K562 (cell line): Measurements from ENCODE around the gene IFNGR2.

Experiments used
- HDAC2 ChIP-seq: fragments of 450-650 bp; IDR thresholded peaks from 2 replicates; pipeline ENCODE4 v1.6.1; 2016; ENCODE audit warnings: mild to moderate bottlenecking
- JUN ChIP-seq, 2 experiments: sonication (generic) in 1 of 2; formaldehyde crosslinking in 1 of 2; IDR thresholded peaks; 2 replicates each; pipeline versions ENCODE4 v1.6.1 to v1.8.0; 2012 to 2022; ENCODE audit warnings: borderline replicate concordance in 2 of 2, mild to moderate bottlenecking in 2 of 2, improper control_type of control experiment in 1 of 2, low read depth in 1 of 2, low read length in 1 of 2, missing genetic modification reagents in 1 of 2
- JUNB ChIP-seq: fragments of 450-650 bp; formaldehyde crosslinking; conservative IDR thresholded peaks from 2 replicates; pipeline ENCODE4 v1.4.0; 2020; ENCODE audit warnings: mild to moderate bottlenecking
- RAD21 ChIP-seq, 2 experiments: fragments of 250-450 bp in 1 of 2; fragments of 450-650 bp in 1 of 2; sonication (Bioruptor Pico) in 1 of 2; formaldehyde crosslinking in 1 of 2; IDR thresholded peaks in 1 of 2; conservative IDR thresholded peaks in 1 of 2; 2 replicates each; pipeline versions ENCODE4 v1.4.0 to v1.8.0; 2020 to 2022; ENCODE audit warnings: mild to moderate bottlenecking in 2 of 2, moderate library complexity in 1 of 2
- RFX5 ChIP-seq: IDR thresholded peaks from 2 replicates; pipeline ENCODE4 v1.6.1; 2011; ENCODE audit warnings: low read depth, mild to moderate bottlenecking, improper control_type of control experiment, low read length
- TCF7 ChIP-seq: sonication (generic); IDR thresholded peaks from 2 replicates; pipeline ENCODE4 v1.6.1; 2016; ENCODE audit warnings: antibody characterized with exemption, borderline replicate concordance
- ZBTB17 ChIP-seq: fragments of 450-650 bp; formaldehyde crosslinking; IDR thresholded peaks from 2 replicates; pipeline ENCODE4 v1.4.0; 2020; ENCODE audit warnings: mild to moderate bottlenecking
- ZNF3 ChIP-seq: fragments of 250-450 bp; sonication (Bioruptor Pico); IDR thresholded peaks from 2 replicates; pipeline ENCODE4 v1.5.0; 2021; ENCODE audit warnings: mild to moderate bottlenecking, moderate library complexity
- ZNF76 ChIP-seq: fragments of 250-450 bp; sonication (Bioruptor Pico); IDR thresholded peaks from 2 replicates; pipeline ENCODE4 v1.4.0; 2020; ENCODE audit warnings: mild to moderate bottlenecking, moderate library complexity, borderline replicate concordance
- ZNF766 ChIP-seq: fragments of 200-800 bp; sonication (Bioruptor generic); conservative IDR thresholded peaks from 2 replicates; pipeline ENCODE4 v1.6.1; 2016; ENCODE audit warnings: missing genetic modification characterization, missing compliant biosample characterization
- TF ChIP-seq, protein P1 (sequence below), 3 experiments: IDR thresholded peaks in 2 of 3; conservative IDR thresholded peaks in 1 of 3; 2 replicates each; pipeline ENCODE4 v1.5.1; 2011 to 2012; ENCODE audit warnings: low read length in 3 of 3, mild to moderate bottlenecking in 3 of 3, control low read depth in 2 of 3, improper control_type of control experiment in 1 of 3, inconsistent platforms in 1 of 3, low read depth in 1 of 3, mixed read lengths in 1 of 3, moderate library complexity in 1 of 3; ENCODE audit not compliant: insufficient read depth in 2 of 3
- TF ChIP-seq, protein P2 (sequence below), 2 experiments: fragments of 450-650 bp in 1 of 2; sonication (generic) in 1 of 2; formaldehyde crosslinking in 1 of 2; IDR thresholded peaks in 1 of 2; conservative IDR thresholded peaks in 1 of 2; 2 replicates each; pipeline versions ENCODE4 v1.6.1 to v1.8.1; 2016 to 2023; ENCODE audit warnings: mild to moderate bottlenecking in 2 of 2, moderate library complexity in 2 of 2, inconsistent platforms in 1 of 2, missing genetic modification reagents in 1 of 2
- TF ChIP-seq, protein P3 (sequence below): fragments of 250-450 bp; sonication (Bioruptor Pico); IDR thresholded peaks from 2 replicates; pipeline ENCODE4 v1.5.0; 2020; ENCODE audit warnings: mild to moderate bottlenecking, borderline replicate concordance

DNA sequence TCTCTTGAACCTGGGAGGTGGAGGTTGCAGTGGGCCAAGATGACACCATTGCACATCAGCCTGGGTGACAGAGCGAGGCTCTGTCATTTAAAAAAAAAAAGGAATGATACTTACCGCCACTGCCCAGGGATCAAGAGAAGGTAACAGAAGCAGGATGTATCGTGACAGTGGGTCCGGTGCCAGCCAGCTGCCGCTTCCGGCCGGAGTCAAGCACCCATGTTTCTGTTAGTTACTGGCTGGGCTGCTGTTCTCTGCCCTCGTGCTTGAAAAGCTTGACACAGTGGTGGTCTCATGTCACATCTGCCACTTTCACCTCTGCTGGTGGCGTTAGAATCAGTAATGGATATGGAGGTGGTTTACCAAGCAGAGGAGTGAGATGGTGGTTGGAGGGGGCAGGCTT lies 21.0 kb downstream of the IFNGR2 start:
- no peak for TF ChIP-seq JUNB (CRISPR knock-in tag)
- no peak for TF ChIP-seq ZNF76 (CRISPR knock-in tag)
- no peak for TF ChIP-seq RAD21 (CRISPR knock-in tag; conservative IDR thresholded peaks at IDR 0.05 in 1 of 2, IDR thresholded peaks at IDR 0.05 in 1 of 2)
- no peak for TF ChIP-seq RFX5
- TF ChIP-seq ZNF766, result no peak
- TF ChIP-seq, protein P1, sequence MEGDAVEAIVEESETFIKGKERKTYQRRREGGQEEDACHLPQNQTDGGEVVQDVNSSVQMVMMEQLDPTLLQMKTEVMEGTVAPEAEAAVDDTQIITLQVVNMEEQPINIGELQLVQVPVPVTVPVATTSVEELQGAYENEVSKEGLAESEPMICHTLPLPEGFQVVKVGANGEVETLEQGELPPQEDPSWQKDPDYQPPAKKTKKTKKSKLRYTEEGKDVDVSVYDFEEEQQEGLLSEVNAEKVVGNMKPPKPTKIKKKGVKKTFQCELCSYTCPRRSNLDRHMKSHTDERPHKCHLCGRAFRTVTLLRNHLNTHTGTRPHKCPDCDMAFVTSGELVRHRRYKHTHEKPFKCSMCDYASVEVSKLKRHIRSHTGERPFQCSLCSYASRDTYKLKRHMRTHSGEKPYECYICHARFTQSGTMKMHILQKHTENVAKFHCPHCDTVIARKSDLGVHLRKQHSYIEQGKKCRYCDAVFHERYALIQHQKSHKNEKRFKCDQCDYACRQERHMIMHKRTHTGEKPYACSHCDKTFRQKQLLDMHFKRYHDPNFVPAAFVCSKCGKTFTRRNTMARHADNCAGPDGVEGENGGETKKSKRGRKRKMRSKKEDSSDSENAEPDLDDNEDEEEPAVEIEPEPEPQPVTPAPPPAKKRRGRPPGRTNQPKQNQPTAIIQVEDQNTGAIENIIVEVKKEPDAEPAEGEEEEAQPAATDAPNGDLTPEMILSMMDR (IDR thresholded peaks at IDR 0.05 in 2 of 3, conservative IDR thresholded peaks at IDR 0.05 in 1 of 3; ENCODE audit: insufficient read depth in 2 of 3, low read depth in 1 of 3, low read length in 3 of 3), result no peak
- TF ChIP-seq, protein P2, sequence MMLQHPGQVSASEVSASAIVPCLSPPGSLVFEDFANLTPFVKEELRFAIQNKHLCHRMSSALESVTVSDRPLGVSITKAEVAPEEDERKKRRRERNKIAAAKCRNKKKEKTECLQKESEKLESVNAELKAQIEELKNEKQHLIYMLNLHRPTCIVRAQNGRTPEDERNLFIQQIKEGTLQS (IDR thresholded peaks at IDR 0.05), result no peak
- TF ChIP-seq, protein P2 (CRISPR knock-in tag; conservative IDR thresholded peaks at IDR 0.05), result no peak
- no peak for TF ChIP-seq ZNF3 (CRISPR knock-in tag)
- no peak for TF ChIP-seq JUN (IDR thresholded peaks at IDR 0.05; ENCODE audit: borderline replicate concordance, low read depth, low read length)
- TF ChIP-seq JUN (CRISPR knock-in tag; IDR thresholded peaks at IDR 0.05; ENCODE audit: borderline replicate concordance), result no peak
- no peak for TF ChIP-seq TCF7
- TF ChIP-seq, protein P3, sequence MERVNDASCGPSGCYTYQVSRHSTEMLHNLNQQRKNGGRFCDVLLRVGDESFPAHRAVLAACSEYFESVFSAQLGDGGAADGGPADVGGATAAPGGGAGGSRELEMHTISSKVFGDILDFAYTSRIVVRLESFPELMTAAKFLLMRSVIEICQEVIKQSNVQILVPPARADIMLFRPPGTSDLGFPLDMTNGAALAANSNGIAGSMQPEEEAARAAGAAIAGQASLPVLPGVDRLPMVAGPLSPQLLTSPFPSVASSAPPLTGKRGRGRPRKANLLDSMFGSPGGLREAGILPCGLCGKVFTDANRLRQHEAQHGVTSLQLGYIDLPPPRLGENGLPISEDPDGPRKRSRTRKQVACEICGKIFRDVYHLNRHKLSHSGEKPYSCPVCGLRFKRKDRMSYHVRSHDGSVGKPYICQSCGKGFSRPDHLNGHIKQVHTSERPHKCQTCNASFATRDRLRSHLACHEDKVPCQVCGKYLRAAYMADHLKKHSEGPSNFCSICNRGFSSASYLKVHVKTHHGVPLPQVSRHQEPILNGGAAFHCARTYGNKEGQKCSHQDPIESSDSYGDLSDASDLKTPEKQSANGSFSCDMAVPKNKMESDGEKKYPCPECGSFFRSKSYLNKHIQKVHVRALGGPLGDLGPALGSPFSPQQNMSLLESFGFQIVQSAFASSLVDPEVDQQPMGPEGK, result no peak
- no peak for TF ChIP-seq HDAC2
- TF ChIP-seq ZBTB17 (CRISPR knock-in tag), result no peak
